OCI-LY7 (cell line): ENCODE data around the gene C2orf81.

Source experiments
- CTCF ChIP-seq: fragments of 200-600 bp; sonication (generic); conservative IDR thresholded peaks from 2 replicates; pipeline ENCODE4 v1.5.1; 2014; ENCODE audit warnings: mild to moderate bottlenecking, antibody characterized with exemption, low read length, moderate library complexity, mixed read lengths
- EZH2phosphoT487 ChIP-seq: fragments of 200-600 bp; sonication (generic); IDR thresholded peaks from 2 replicates; pipeline ENCODE4 v1.6.1; 2018; ENCODE audit warnings: low read depth, borderline replicate concordance, mild to moderate bottlenecking, mixed run types, antibody characterized with exemption, low read length, moderate library complexity, mixed read lengths

GRCh38 chr2:74450570-74451190, 29.3 kb upstream of the C2orf81 start:
- TF ChIP-seq CTCF (no peak), EZH2phosphoT487 (no peak)
